K562 (cell line): ENCODE measurements around the gene ADD1. TPM values are rescaled to one million over a fixed set of nuclear protein-coding genes. Genes with fewer than 3 reads are reported as not detected.

ENCODE experiments used
- EWSR1 ChIP-seq: fragments of 450-650 bp; IDR thresholded peaks from 2 replicates; pipeline ENCODE4 v1.6.1; 2018; ENCODE audit warnings: borderline replicate concordance, mild to moderate bottlenecking, low read depth, moderate library complexity; ENCODE audit not compliant: partially characterized antibody
- HDAC2 ChIP-seq: fragments of 450-650 bp; IDR thresholded peaks from 2 replicates; pipeline ENCODE4 v1.6.1; 2016; ENCODE audit warnings: mild to moderate bottlenecking
- MCM7 ChIP-seq, 2 experiments: fragments of 450-650 bp; IDR thresholded peaks; 2 replicates each; pipeline ENCODE4 v1.6.1; 2016 to 2018
- polyA plus RNA-seq, 8 experiments: library from polyadenylated mRNA; depleted of rRNA in 4 of 8; stranded (reverse) in 5 of 8; unstranded in 3 of 8; fragments of >200 nt; fragmentation: Nextera tagmentation in 2 of 8; fragmentation: Illumina TruSeq in 1 of 8; extraction: Ambion mirVana in 2 of 8; extraction: Trizol in 1 of 8; gene quantifications; 2 replicates each; pipeline versions ENCODE4 v1.2.1 to v1.2.3, GENCODE V29; 2011 to 2014; ENCODE audit warnings: inconsistent platforms in 1 of 8, missing spikeins in 1 of 8
- total RNA-seq, 7 experiments: library from RNA; depleted of rRNA in 6 of 7; stranded (reverse); fragments of >200 nt in 6 of 7; fragmentation: Illumina TruSeq in 2 of 7; extraction: Trizol in 2 of 7; gene quantifications; 2 replicates each; pipeline versions ENCODE4 v1.2.1 to v1.2.3, GENCODE V29; 2011 to 2021; ENCODE audit warnings: low replicate concordance in 1 of 7
- TF ChIP-seq, protein P1 (sequence below): fragments of 200-400 bp; formaldehyde crosslinking; IDR thresholded peaks from 2 replicates; pipeline ENCODE4 v1.6.1; 2017; ENCODE audit warnings: mild to moderate bottlenecking, low read depth, low read length, moderate library complexity
- TF ChIP-seq, protein P2 (sequence below): fragments of 250-450 bp; sonication (Bioruptor Pico); IDR thresholded peaks from 2 replicates; pipeline ENCODE4 v1.5.0; 2021; ENCODE audit warnings: mild to moderate bottlenecking, moderate library complexity
- TF ChIP-seq, protein P3 (sequence below): sonication (generic); formaldehyde crosslinking; IDR thresholded peaks from 2 replicates; pipeline ENCODE4 v1.8.0; 2023; ENCODE audit warnings: mild to moderate bottlenecking, missing genetic modification reagents

The ADD1 gene
- total and polyA plus RNA-seq, 9 of the 15 experiments (the other 6 are each of a cell fraction or from before 2014, with no cell fraction given): 17.5 to 153 (median 74.0) TPM

DNA sequence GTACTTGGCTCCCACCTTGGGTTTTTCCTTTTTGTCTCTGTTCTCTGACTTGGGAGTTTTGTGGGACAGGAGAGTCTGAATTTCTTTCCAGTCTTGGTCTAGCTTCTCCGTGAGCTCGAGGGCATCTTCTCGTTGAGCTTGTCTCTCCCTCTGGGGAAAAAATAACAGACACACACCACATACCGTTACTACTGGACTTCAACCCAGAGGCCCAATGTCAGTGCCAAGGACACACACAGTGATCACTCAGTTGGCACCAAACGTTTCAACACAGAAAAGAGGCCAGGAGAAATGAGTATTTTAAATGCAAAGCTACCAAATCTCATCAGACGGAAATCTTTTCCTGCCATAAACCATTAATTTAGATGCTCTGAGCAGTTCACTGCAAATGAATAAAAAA lies 109.9 kb downstream of the ADD1 start (continued):
- TF ChIP-seq, protein P1, sequence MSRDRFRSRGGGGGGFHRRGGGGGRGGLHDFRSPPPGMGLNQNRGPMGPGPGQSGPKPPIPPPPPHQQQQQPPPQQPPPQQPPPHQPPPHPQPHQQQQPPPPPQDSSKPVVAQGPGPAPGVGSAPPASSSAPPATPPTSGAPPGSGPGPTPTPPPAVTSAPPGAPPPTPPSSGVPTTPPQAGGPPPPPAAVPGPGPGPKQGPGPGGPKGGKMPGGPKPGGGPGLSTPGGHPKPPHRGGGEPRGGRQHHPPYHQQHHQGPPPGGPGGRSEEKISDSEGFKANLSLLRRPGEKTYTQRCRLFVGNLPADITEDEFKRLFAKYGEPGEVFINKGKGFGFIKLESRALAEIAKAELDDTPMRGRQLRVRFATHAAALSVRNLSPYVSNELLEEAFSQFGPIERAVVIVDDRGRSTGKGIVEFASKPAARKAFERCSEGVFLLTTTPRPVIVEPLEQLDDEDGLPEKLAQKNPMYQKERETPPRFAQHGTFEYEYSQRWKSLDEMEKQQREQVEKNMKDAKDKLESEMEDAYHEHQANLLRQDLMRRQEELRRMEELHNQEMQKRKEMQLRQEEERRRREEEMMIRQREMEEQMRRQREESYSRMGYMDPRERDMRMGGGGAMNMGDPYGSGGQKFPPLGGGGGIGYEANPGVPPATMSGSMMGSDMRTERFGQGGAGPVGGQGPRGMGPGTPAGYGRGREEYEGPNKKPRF: no peak
- TF ChIP-seq HDAC2: no peak
- no peak for TF ChIP-seq MCM7 (IDR thresholded peaks at IDR 0.05)
- TF ChIP-seq, protein P2, sequence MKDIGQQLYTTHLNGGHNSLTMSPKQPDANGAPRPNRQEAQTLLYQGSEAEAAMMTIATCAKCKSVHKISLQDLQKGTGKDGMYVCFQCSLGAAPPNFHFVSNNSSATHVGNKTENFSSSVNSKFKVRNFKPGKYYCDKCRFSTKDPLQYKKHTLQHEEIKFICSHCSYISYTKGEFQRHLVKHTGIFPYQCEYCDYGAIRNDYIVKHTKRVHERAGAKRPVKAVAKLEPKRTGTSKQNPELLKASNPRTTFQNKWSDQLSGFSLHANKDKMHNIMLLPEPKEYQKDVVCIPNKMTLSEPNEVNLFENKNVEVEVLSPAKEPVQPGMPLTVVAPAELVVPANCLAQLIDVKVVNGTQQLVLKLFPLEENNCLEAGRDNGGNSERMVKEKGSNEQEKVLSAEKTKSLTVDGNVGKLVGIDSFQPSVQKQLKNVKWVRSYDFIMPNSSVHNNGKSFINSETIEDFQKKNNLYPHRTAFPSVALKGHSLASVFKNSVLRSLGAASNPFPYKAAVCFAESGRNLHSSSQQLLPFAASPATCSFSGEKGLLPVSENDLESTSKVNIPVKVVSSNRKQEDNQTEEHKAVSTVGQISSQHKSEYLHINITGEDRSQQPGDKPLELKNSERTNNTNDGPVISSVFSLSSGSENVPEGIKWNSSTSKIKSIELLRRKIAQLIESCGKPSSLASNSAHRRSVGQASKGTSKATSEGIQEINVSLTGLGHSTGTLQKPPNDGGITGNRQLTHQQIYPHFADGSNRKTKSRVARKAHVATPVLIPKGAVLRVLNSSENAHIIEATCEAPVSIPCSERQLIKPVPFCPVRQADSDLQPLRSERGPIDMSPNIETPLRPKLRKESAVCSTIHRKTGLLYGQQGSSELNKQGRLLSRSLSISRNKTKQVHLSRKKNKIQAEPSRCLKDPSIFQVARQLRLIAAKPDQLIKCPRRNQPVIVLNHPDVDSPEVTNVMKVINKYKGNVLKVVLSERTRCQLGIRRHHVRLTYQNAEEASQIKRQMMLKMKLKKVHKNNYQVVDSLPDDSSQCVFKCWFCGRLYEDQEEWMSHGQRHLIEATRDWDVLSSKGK (CRISPR knock-in tag): no peak
- no peak for TF ChIP-seq EWSR1
- TF ChIP-seq, protein P3, sequence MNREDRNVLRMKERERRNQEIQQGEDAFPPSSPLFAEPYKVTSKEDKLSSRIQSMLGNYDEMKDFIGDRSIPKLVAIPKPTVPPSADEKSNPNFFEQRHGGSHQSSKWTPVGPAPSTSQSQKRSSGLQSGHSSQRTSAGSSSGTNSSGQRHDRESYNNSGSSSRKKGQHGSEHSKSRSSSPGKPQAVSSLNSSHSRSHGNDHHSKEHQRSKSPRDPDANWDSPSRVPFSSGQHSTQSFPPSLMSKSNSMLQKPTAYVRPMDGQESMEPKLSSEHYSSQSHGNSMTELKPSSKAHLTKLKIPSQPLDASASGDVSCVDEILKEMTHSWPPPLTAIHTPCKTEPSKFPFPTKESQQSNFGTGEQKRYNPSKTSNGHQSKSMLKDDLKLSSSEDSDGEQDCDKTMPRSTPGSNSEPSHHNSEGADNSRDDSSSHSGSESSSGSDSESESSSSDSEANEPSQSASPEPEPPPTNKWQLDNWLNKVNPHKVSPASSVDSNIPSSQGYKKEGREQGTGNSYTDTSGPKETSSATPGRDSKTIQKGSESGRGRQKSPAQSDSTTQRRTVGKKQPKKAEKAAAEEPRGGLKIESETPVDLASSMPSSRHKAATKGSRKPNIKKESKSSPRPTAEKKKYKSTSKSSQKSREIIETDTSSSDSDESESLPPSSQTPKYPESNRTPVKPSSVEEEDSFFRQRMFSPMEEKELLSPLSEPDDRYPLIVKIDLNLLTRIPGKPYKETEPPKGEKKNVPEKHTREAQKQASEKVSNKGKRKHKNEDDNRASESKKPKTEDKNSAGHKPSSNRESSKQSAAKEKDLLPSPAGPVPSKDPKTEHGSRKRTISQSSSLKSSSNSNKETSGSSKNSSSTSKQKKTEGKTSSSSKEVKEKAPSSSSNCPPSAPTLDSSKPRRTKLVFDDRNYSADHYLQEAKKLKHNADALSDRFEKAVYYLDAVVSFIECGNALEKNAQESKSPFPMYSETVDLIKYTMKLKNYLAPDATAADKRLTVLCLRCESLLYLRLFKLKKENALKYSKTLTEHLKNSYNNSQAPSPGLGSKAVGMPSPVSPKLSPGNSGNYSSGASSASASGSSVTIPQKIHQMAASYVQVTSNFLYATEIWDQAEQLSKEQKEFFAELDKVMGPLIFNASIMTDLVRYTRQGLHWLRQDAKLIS (CRISPR knock-in tag): no peak
